ENCODE data around the gene KIAA0513. TPM values are rescaled to one million over a fixed set of nuclear protein-coding genes. Genes with fewer than 3 reads are reported as not detected.

Gene KIAA0513
- total RNA-seq, 1 experiment from 2014 or later: 7.8 TPM

DNA sequence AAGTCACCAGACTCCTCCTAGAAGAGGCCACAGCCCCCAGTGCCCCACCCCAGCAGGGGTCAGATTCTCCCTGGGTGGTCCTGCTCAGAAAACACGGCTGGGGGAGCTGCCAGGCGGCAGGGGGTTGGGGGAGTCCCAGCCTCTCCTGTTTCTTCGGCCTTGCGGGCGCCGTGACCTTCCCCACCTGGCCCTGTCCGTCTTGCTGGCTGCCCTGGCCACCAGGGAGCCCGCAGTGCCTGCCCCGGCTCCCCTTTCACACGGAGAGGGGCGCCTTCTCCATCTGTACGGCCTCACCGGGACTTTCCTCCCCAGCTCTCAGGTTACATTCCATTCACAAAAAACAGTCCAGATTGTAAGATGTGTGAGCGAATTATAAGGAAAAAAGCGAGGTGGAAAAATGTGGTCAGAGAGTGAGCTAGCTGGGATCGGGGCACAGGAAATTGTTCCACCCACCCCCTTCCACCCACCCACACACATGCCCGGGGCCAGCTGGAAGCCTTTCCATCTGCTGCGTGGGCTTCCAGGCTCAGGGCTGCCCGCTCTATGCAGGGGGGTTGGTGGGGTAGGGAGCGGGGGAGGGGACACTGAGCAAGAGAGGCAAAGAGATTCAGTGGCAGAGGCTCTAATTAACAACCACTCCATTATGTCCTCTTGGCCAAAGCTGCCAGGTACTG lies 99.2 kb downstream of the KIAA0513 start:
- Mint-ChIP-seq H3K36me3 (no peaks in the 10 kb centered on the region), H3K4me3 (peak overlapping the region; percentile 10; the same call in 1 of the 2 replicates), H3K9me3 (peaks cover 6% of the 10 kb centered on the region; the same call in 1 of the 2 replicates), H3K27me3 (ENCODE audit: low read depth) (no peaks in the 10 kb centered on the region; the same call in 1 of the 2 replicates), H3K4me1 (peaks cover 35% of the 10 kb centered on the region), H3K27ac (no peak overlapping the region)
- ChIA-PET POLR2A (no interaction called here), CTCF (interaction anchor here (0.7 to 7.2 kb wide), 7 partner anchors 12 to 126 kb away, joined by 3 to 81 read pairs (median 7); no protein-coding TSS in a partner anchor)
- DNase-seq (ENCODE audit: low spot score): peak; percentile 45
- ATAC-seq: peak; percentile 68
- TF ChIP-seq FOXK1 (CRISPR knock-in tag; IDR thresholded peaks at IDR 0.05) (no peak), ZNF423 (CRISPR knock-in tag; IDR thresholded peaks at IDR 0.05) (peak; percentile 86)

DNA sequence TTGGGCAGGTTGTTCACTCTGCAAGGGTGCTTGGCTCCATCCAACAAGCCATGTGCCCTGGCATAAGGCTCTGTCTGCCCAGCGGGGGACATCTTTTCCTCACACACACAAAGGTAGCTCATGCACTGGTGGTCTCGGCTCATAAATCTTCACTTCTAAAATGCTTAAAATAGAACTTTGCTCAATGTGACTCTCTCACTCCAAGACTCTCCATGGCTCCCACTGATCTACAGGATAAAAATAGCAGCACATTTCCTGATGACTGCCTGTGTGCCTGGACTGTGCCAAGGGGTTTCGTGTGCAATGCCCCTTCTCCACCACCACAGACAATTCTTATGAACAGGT lies 99.8 kb downstream of the KIAA0513 start:
- no peak for TF ChIP-seq JAZF1 (CRISPR knock-in tag; IDR thresholded peaks at IDR 0.05)
- TF ChIP-seq FOXJ3 (CRISPR knock-in tag; IDR thresholded peaks at IDR 0.05; ENCODE audit: borderline replicate concordance): no peak
- TF ChIP-seq GTF2I (CRISPR knock-in tag; conservative IDR thresholded peaks at IDR 0.05): peak; percentile 96
- no peak for TF ChIP-seq FOXP1 (CRISPR knock-in tag; IDR thresholded peaks at IDR 0.05; ENCODE audit: borderline replicate concordance)
- no peak for TF ChIP-seq ATF3 (CRISPR knock-in tag; conservative IDR thresholded peaks at IDR 0.05)
- peak; percentile 26; the same call in 1 of the 2 replicates for TF ChIP-seq ZNF121 (CRISPR knock-in tag; IDR thresholded peaks at IDR 0.05)
- no peak for TF ChIP-seq ETV6 (CRISPR knock-in tag; IDR thresholded peaks at IDR 0.05)
- TF ChIP-seq GABPB1 (CRISPR knock-in tag; IDR thresholded peaks at IDR 0.05): no peak
- no peak for TF ChIP-seq SOX15 (CRISPR knock-in tag; IDR thresholded peaks at IDR 0.05)
- TF ChIP-seq, protein P1, sequence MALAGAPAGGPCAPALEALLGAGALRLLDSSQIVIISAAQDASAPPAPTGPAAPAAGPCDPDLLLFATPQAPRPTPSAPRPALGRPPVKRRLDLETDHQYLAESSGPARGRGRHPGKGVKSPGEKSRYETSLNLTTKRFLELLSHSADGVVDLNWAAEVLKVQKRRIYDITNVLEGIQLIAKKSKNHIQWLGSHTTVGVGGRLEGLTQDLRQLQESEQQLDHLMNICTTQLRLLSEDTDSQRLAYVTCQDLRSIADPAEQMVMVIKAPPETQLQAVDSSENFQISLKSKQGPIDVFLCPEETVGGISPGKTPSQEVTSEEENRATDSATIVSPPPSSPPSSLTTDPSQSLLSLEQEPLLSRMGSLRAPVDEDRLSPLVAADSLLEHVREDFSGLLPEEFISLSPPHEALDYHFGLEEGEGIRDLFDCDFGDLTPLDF (CRISPR knock-in tag; IDR thresholded peaks at IDR 0.05): no peak
- TF ChIP-seq ZNF512 (CRISPR knock-in tag; IDR thresholded peaks at IDR 0.05; ENCODE audit: borderline replicate concordance): no peak
- no peak for TF ChIP-seq ZNF219 (CRISPR knock-in tag; IDR thresholded peaks at IDR 0.05; ENCODE audit: borderline replicate concordance)
- no peak for TF ChIP-seq JUN (CRISPR knock-in tag; IDR thresholded peaks at IDR 0.05)
- TF ChIP-seq ZNF232 (CRISPR knock-in tag; IDR thresholded peaks at IDR 0.05): no peak
- TF ChIP-seq TCF7 (CRISPR knock-in tag; IDR thresholded peaks at IDR 0.05; ENCODE audit: low read depth): no peak
- no peak for TF ChIP-seq NFYB (CRISPR knock-in tag; conservative IDR thresholded peaks at IDR 0.05; ENCODE audit: low read depth)
- TF ChIP-seq ZNF396 (CRISPR knock-in tag; IDR thresholded peaks at IDR 0.05; ENCODE audit: borderline replicate concordance): no peak
- ChIA-PET POLR2A (no interaction called here), CTCF (interaction anchor here (0.7 to 7.2 kb wide), 5 partner anchors 13 to 126 kb away, joined by 3 to 81 read pairs (median 7); no protein-coding TSS in a partner anchor)
- DNase-seq (ENCODE audit: low spot score) (no peak), ATAC-seq (no peak)
- Mint-ChIP-seq H3K27ac (no peak overlapping the region), H3K36me3 (no peaks in the 10 kb centered on the region), H3K27me3 (ENCODE audit: low read depth) (no peaks in the 10 kb centered on the region; the same call in 1 of the 2 replicates), H3K9me3 (peaks cover 6% of the 10 kb centered on the region; the same call in 1 of the 2 replicates), H3K4me3 (no peak overlapping the region; the same call in 1 of the 2 replicates), H3K4me1 (peaks cover 35% of the 10 kb centered on the region)

DNA sequence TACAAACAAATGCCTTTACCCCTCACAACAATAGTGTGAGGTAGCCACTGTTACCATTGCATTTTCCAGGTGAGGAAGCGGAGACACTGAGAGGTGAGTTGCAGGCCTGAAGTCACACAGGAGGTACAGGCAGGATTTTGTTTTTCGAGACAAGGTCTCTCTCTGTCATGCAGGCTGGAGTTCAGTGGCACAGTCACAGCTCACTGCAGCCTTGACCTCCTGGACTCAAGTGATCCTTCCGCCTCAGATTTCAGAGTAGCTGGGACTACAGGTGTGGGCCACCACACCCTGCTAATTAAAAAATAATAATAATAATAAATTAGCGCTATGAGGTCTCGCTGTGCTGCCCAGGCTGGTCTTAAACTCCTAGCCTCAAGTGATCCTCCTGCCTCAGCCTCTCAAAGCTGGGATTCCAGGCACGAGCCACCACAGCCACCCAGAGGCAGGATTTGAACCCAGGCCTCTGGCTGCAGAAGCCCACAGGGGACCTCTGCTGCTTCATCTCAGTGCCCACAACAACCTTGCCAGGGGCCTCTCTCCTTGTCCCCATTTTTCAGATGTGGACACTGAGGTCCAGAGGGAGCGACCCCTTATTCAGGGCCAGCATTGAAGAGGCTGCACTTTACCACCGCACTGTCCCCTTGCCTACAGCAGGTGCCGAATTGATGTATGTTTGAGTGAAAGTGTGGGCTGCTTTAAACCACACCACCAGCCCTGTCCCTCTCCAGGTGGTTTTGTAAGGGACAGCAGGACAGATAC lies 100.7 kb downstream of the KIAA0513 start:
- H3K9me3 Mint-ChIP-seq: peaks cover 6% of the 10 kb centered on the region; the same call in 1 of the 2 replicates
- H3K27me3 Mint-ChIP-seq (ENCODE audit: low read depth): no peaks in the 10 kb centered on the region; the same call in 1 of the 2 replicates
- DNase-seq (ENCODE audit: low spot score): no peak
- ChIA-PET POLR2A (no interaction called here), CTCF (interaction anchor here (0.7 to 7.2 kb wide), 2 partner anchors 14 to 24 kb away, joined by 3 to 81 read pairs; no protein-coding TSS in a partner anchor)
- no peak for ATAC-seq
- no peak overlapping the region for H3K27ac Mint-ChIP-seq
- no peak overlapping the region for H3K4me3 Mint-ChIP-seq
- peaks cover 35% of the 10 kb centered on the region for H3K4me1 Mint-ChIP-seq
- no peaks in the 10 kb centered on the region for H3K36me3 Mint-ChIP-seq
- TF ChIP-seq ZNF317 (CRISPR knock-in tag; IDR thresholded peaks at IDR 0.05; ENCODE audit: borderline replicate concordance, low read depth) (no peak), ZNF512 (CRISPR knock-in tag; IDR thresholded peaks at IDR 0.05; ENCODE audit: borderline replicate concordance) (no peak), ESRRA (CRISPR knock-in tag; IDR thresholded peaks at IDR 0.05; ENCODE audit: borderline replicate concordance) (no peak), CBFB (CRISPR knock-in tag; IDR thresholded peaks at IDR 0.05; ENCODE audit: low read depth) (no peak), SMAD3 (CRISPR knock-in tag; IDR thresholded peaks at IDR 0.05; ENCODE audit: borderline replicate concordance) (no peak)
- TF ChIP-seq, protein P2, sequence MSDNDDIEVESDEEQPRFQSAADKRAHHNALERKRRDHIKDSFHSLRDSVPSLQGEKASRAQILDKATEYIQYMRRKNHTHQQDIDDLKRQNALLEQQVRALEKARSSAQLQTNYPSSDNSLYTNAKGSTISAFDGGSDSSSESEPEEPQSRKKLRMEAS (CRISPR knock-in tag; IDR thresholded peaks at IDR 0.05): no peak

Data from WTC11 (cell line).